HPDE6-E6E7 (cell line): ENCODE results near the gene DUSP8.
"Not testable (repeated sequence)": the region's sequence is repeated elsewhere in the genome, so short reads cannot be mapped to it uniquely, and the experiment has no call there.

ENCODE experiments used
- DNase-seq: peaks from one replicate; pipeline ENCODE4 v3.0.0; 2011; ENCODE audit warnings: missing footprints; ENCODE audit errors: extremely low spot score

DUSP8 gene

GRCh38 chr11:1572197-1573076 lies at the start of gene DUSP8:
DUSP8 (minus strand) TSS chr11:1572271; CDS start chr11:1565826, 6,445 bp downstream.
- DNase-seq, result peak; percentile 78

- no peak for DNase-seq
Measured at GRCh38 chr11:1619449-1619848, 47.4 kb upstream of the DUSP8 start.

- no peak for DNase-seq
Measured at GRCh38 chr11:1618231-1618630, 46.2 kb upstream of the DUSP8 start.

GRCh38 chr11:1608363-1608762 lies 36.3 kb upstream of the DUSP8 start, which contains the start of gene KRTAP5-3:
KRTAP5-3 (minus strand) TSS chr11:1608463; CDS start chr11:1608385, 78 bp downstream.
- no peak for DNase-seq

GRCh38 chr11:1607901-1608300 lies 35.8 kb upstream of the DUSP8 start:
- not testable (repeated sequence) for DNase-seq

GRCh38 chr11:1607156-1607845 lies 35.2 kb upstream of the DUSP8 start:
- DNase-seq, result not testable (repeated sequence)

- DNase-seq, result not testable (repeated sequence)
Measured at GRCh38 chr11:1605923-1606322, 33.9 kb upstream of the DUSP8 start.

- no peak for DNase-seq
Measured at GRCh38 chr11:1604711-1605110, 32.6 kb upstream of the DUSP8 start.

GRCh38 chr11:1604181-1604580 lies 32.1 kb upstream of the DUSP8 start:
- DNase-seq, result no peak

GRCh38 chr11:1603629-1604028 lies 31.6 kb upstream of the DUSP8 start:
- DNase-seq, result no peak

- not testable (repeated sequence) for DNase-seq
Measured at GRCh38 chr11:1601663-1602062, 29.6 kb upstream of the DUSP8 start.

- DNase-seq, result no peak
Measured at GRCh38 chr11:1600626-1601025, 28.6 kb upstream of the DUSP8 start.

GRCh38 chr11:1598816-1599215 lies 26.7 kb upstream of the DUSP8 start:
- no peak for DNase-seq

- DNase-seq, result not testable (repeated sequence)
Measured at GRCh38 chr11:1598406-1598805, 26.3 kb upstream of the DUSP8 start.

GRCh38 chr11:1597994-1598380 lies 25.9 kb upstream of the DUSP8 start, which contains the start of gene KRTAP5-2:
KRTAP5-2 (minus strand) TSS chr11:1598294; CDS start chr11:1598250, 44 bp downstream.
- DNase-seq, result no peak

- DNase-seq, result no peak
Measured at GRCh38 chr11:1597331-1597993, 25.4 kb upstream of the DUSP8 start.

GRCh38 chr11:1596576-1597121 lies 24.6 kb upstream of the DUSP8 start:
- DNase-seq, result not testable (repeated sequence)

- not testable (repeated sequence) for DNase-seq
Measured at GRCh38 chr11:1595994-1596575, 24.0 kb upstream of the DUSP8 start.

- DNase-seq, result no peak
Measured at GRCh38 chr11:1592628-1593027, 20.6 kb upstream of the DUSP8 start.

GRCh38 chr11:1589996-1590395 lies 17.9 kb upstream of the DUSP8 start:
- DNase-seq, result no peak

GRCh38 chr11:1589191-1589963 lies 17.3 kb upstream of the DUSP8 start:
- DNase-seq, result not testable (repeated sequence)
